Liver (tissue), 9 donors: Measurements from ENCODE around the gene NYAP2. TPM values are rescaled to one million over a fixed set of nuclear protein-coding genes. Genes with fewer than 3 reads are reported as not detected.

Experiments
- DNase-seq: peaks from one replicate; pipeline ENCODE4 v3.0.0-alpha.2; 2017; ENCODE audit warnings: low spot score
- H3K27ac ChIP-seq, 2 donors: one replicate each; pipeline ENCODE4 v1.7.0; 2013; ENCODE audit warnings: inconsistent platforms in 2 of 2, low read length in 2 of 2, control low read depth in 1 of 2, low read depth in 1 of 2, mild to moderate bottlenecking in 1 of 2
- H3K27me3 ChIP-seq, 4 donors: one replicate each; pipeline versions ENCODE4 v1.6.1 to v1.7.0; 2013; ENCODE audit warnings: low read length in 3 of 4, inconsistent platforms in 1 of 4, mild to moderate bottlenecking in 1 of 4, moderate library complexity in 1 of 4; ENCODE audit not compliant: control insufficient read depth in 4 of 4, insufficient read depth in 4 of 4
- H3K36me3 ChIP-seq, 4 donors: one replicate each; pipeline versions ENCODE4 v1.6.1 to v1.7.0; 2013; ENCODE audit warnings: low read length in 3 of 4, mild to moderate bottlenecking in 3 of 4, low read depth in 1 of 4, moderate library complexity in 1 of 4; ENCODE audit not compliant: control insufficient read depth in 4 of 4, insufficient read depth in 3 of 4
- H3K4me1 ChIP-seq, 4 donors: one replicate each; pipeline versions ENCODE4 v1.6.1 to v1.7.0; 2013; ENCODE audit warnings: low read length in 3 of 4, mild to moderate bottlenecking in 3 of 4, moderate library complexity in 1 of 4; ENCODE audit not compliant: control insufficient read depth in 4 of 4, insufficient read depth in 4 of 4
- H3K4me3 ChIP-seq, 3 donors: one replicate each; pipeline versions ENCODE4 v1.6.1 to v1.7.0; 2013; ENCODE audit warnings: low read length in 3 of 3, control low read depth in 1 of 3, low read depth in 1 of 3, mild to moderate bottlenecking in 1 of 3
- H3K9ac ChIP-seq, 2 donors: one replicate each; pipeline ENCODE4 v1.7.0; 2013; ENCODE audit warnings: low read length in 2 of 2, mild to moderate bottlenecking in 2 of 2, moderate library complexity in 2 of 2, control low read depth in 1 of 2, low read depth in 1 of 2
- H3K9me3 ChIP-seq, 4 donors: one replicate each; pipeline versions ENCODE4 v1.6.1 to v1.7.0; 2013; ENCODE audit warnings: low read length in 3 of 4; ENCODE audit not compliant: control insufficient read depth in 4 of 4
- CTCF ChIP-seq: fragments of 150-350 bp; IDR thresholded peaks from 2 replicates; pipeline ENCODE4 v1.5.1; 2017; ENCODE audit warnings: improper control_type of control experiment, low read depth, low read length; ENCODE audit not compliant: missing input control
- EGR1 ChIP-seq, 2 donors: IDR thresholded peaks; 2 replicates each; pipeline ENCODE4 v1.6.1; 2016 to 2018; ENCODE audit warnings: antibody characterized with exemption in 2 of 2, low read depth in 2 of 2
- FOXA1 ChIP-seq: IDR thresholded peaks from 2 replicates; pipeline ENCODE4 v1.6.1; 2016; ENCODE audit warnings: antibody characterized with exemption
- FOXA2 ChIP-seq: IDR thresholded peaks from 2 replicates; pipeline ENCODE4 v1.6.1; 2016; ENCODE audit warnings: antibody characterized with exemption
- GABPA ChIP-seq, 2 donors: IDR thresholded peaks in 1 of 2; conservative IDR thresholded peaks in 1 of 2; 2 replicates each; pipeline ENCODE4 v1.6.1; 2016; ENCODE audit warnings: antibody characterized with exemption in 2 of 2, mild to moderate bottlenecking in 1 of 2, moderate library complexity in 1 of 2
- HNF4A ChIP-seq, 2 donors: conservative IDR thresholded peaks; 2 replicates each; pipeline ENCODE4 v1.6.1; 2016; ENCODE audit warnings: antibody characterized with exemption in 2 of 2, mild to moderate bottlenecking in 2 of 2
- HNF4G ChIP-seq: IDR thresholded peaks from 2 replicates; pipeline ENCODE4 v1.6.1; 2016; ENCODE audit warnings: antibody characterized with exemption
- JUND ChIP-seq, 2 donors: IDR thresholded peaks; 2 replicates each; pipeline ENCODE4 v1.6.1; 2016; ENCODE audit warnings: antibody characterized with exemption in 2 of 2
- MAX ChIP-seq: IDR thresholded peaks from 2 replicates; pipeline ENCODE4 v1.6.1; 2016; ENCODE audit warnings: antibody characterized with exemption
- NR2F2 ChIP-seq: IDR thresholded peaks from 2 replicates; pipeline ENCODE4 v1.6.1; 2016; ENCODE audit warnings: antibody characterized with exemption
- RAD21 ChIP-seq, 2 donors: IDR thresholded peaks; 2 replicates each; pipeline ENCODE4 v1.6.1; 2016; ENCODE audit warnings: antibody characterized with exemption in 2 of 2, mild to moderate bottlenecking in 2 of 2
- REST ChIP-seq: IDR thresholded peaks from 2 replicates; pipeline ENCODE4 v1.6.1; 2016; ENCODE audit warnings: antibody characterized with exemption, mild to moderate bottlenecking
- RXRA ChIP-seq, 2 donors: IDR thresholded peaks; 2 replicates each; pipeline ENCODE4 v1.6.1; 2017 to 2018; ENCODE audit warnings: antibody characterized with exemption in 2 of 2, mild to moderate bottlenecking in 1 of 2
- SP1 ChIP-seq: IDR thresholded peaks from 2 replicates; pipeline ENCODE4 v1.6.1; 2018; ENCODE audit warnings: antibody characterized with exemption, mild to moderate bottlenecking
- TAF1 ChIP-seq: conservative IDR thresholded peaks from 2 replicates; pipeline ENCODE4 v1.6.1; 2016; ENCODE audit warnings: antibody characterized with exemption, mild to moderate bottlenecking
- YY1 ChIP-seq: IDR thresholded peaks from 2 replicates; pipeline ENCODE4 v1.6.1; 2016; ENCODE audit warnings: antibody characterized with exemption, mild to moderate bottlenecking
- WGBS: extraction: QIAGEN DNeasy Blood & Tissue Kit; methylation state at CpG from one replicate; pipeline ENCODE4 v1.1.7; 2013; 5-methylcytosine and 5-hydroxymethylcytosine counted together
- polyA plus RNA-seq, 2 donors: library from polyadenylated mRNA; stranded (reverse) in 1 of 2; unstranded in 1 of 2; fragments of 200-250 nt in 1 of 2; fragments of >200 nt in 1 of 2; fragmentation: Nextera tagmentation in 1 of 2; extraction: Ambion mirVana in 1 of 2; gene quantifications; one replicate each; pipeline versions ENCODE4 v1.2.1 to v1.2.3, GENCODE V29; 2013 to 2015
- total RNA-seq, 2 donors: library from RNA; depleted of rRNA; stranded (reverse); fragments of >200 nt; gene quantifications; one replicate each; pipeline ENCODE4 v1.2.3, GENCODE V29; 2014
- TF ChIP-seq, protein P1 (sequence below): IDR thresholded peaks from 2 replicates; pipeline ENCODE4 v1.6.1; 2016; ENCODE audit warnings: antibody characterized with exemption
- TF ChIP-seq, protein P2 (sequence below): IDR thresholded peaks from 2 replicates; pipeline ENCODE4 v1.6.1; 2016; ENCODE audit warnings: antibody characterized with exemption
- donor health status: healthy.
- donor health status: healthy.
- donor health status: healthy.
- donor health status: healthy.
- donor health status: healthy.

Gene NYAP2
- total and polyA plus RNA-seq, 4 donors, result not detected

- TF ChIP-seq, protein P1, sequence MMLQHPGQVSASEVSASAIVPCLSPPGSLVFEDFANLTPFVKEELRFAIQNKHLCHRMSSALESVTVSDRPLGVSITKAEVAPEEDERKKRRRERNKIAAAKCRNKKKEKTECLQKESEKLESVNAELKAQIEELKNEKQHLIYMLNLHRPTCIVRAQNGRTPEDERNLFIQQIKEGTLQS, result no peak
These were observed 20.5 kb upstream of the NYAP2 start (continued) for GRCh38 chr2:225378984-225379383.

DNA sequence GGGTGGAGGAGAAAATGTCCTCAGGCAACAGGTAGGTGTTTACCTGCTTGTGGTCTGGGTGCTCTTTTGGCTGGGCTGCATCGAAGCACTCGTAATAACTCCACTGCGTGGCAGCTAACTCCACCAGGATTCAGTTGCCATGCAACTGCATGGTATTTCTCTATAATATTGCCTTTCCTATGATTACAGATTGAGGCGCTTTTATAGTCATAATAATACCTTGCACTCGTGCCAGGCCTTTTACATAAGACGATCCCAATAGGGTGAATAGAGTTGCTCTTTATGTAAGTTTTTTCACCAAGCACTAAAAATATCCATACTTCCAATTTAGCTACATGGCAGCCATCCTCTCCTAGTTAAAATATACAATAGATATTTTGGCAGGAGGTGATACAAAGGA lies 19.7 kb upstream of the NYAP2 start:
- no peaks in the 10 kb centered on the region for H3K9me3 ChIP-seq
- no peaks in the 10 kb centered on the region for H3K36me3 ChIP-seq
- H3K9ac ChIP-seq, result no peak overlapping the region
- 83% methylated on average over 6 of the region's 6 CpGs for WGBS
- H3K4me1 ChIP-seq, result no peaks in the 10 kb centered on the region
- no peak overlapping the region for H3K27ac ChIP-seq
- DNase-seq, result no peak
- no peak overlapping the region for H3K4me3 ChIP-seq
- H3K27me3 ChIP-seq, result no peaks in the 10 kb centered on the region
- TF ChIP-seq HNF4G (no peak), HNF4A (conservative IDR thresholded peaks at IDR 0.05) (no peak), EGR1 (IDR thresholded peaks at IDR 0.05; ENCODE audit: low read depth in 2 of 2) (no peak), NR2F2 (no peak), GABPA (IDR thresholded peaks at IDR 0.05 in 1 of 2, conservative IDR thresholded peaks at IDR 0.05 in 1 of 2) (no peak), RXRA (IDR thresholded peaks at IDR 0.05) (no peak), RAD21 (IDR thresholded peaks at IDR 0.05) (no peak), MAX (no peak), CTCF (no peak), YY1 (no peak), JUND (IDR thresholded peaks at IDR 0.05) (no peak), TAF1 (no peak), SP1 (no peak), FOXA2 (no peak), REST (no peak), FOXA1 (no peak)
- TF ChIP-seq, protein P2, sequence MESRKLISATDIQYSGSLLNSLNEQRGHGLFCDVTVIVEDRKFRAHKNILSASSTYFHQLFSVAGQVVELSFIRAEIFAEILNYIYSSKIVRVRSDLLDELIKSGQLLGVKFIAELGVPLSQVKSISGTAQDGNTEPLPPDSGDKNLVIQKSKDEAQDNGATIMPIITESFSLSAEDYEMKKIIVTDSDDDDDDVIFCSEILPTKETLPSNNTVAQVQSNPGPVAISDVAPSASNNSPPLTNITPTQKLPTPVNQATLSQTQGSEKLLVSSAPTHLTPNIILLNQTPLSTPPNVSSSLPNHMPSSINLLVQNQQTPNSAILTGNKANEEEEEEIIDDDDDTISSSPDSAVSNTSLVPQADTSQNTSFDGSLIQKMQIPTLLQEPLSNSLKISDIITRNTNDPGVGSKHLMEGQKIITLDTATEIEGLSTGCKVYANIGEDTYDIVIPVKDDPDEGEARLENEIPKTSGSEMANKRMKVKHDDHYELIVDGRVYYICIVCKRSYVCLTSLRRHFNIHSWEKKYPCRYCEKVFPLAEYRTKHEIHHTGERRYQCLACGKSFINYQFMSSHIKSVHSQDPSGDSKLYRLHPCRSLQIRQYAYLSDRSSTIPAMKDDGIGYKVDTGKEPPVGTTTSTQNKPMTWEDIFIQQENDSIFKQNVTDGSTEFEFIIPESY, result no peak
- TF ChIP-seq, protein P1, result no peak
